Caki2 (cell line): Measurements from ENCODE around the gene EPB41L4B. TPM values are rescaled to one million over a fixed set of nuclear protein-coding genes. Genes with fewer than 3 reads are reported as not detected.

Experiments used
- DNase-seq: peaks from one replicate; pipeline ENCODE4 v3.0.0-alpha.2; 2015; ENCODE audit warnings: low read depth
- in situ Hi-C: cut with HindIII; loops from 2 replicates; pipeline ENCODE4 v1.10.0; 2016; ENCODE audit warnings: low sequenced_read_pairs, low pct_unique_long_range_greater_than_20kb, mixed read lengths
- total RNA-seq: library from RNA; depleted of rRNA; stranded (reverse); fragments of >200 nt; shearing (Covaris generic); gene quantifications from 2 replicates; pipeline ENCODE4 v1.2.3, GENCODE V29; 2014; ENCODE audit warnings: low replicate concordance

EPB41L4B gene
- total RNA-seq, 1 experiment from 2014 or later = 4.4 TPM

- DNase-seq = no peak
- in situ Hi-C loops = no loop called here
These were observed 126.8 kb downstream of the EPB41L4B start for GRCh38 chr9:109193974-109194556.

- in situ Hi-C loops = no loop called here
- DNase-seq = no peak
These were observed 128.0 kb downstream of the EPB41L4B start for GRCh38 chr9:109192732-109193361.

GRCh38 chr9:109191746-109192145 lies 129.1 kb downstream of the EPB41L4B start:
- in situ Hi-C loops = no loop called here
- DNase-seq = no peak

DNA sequence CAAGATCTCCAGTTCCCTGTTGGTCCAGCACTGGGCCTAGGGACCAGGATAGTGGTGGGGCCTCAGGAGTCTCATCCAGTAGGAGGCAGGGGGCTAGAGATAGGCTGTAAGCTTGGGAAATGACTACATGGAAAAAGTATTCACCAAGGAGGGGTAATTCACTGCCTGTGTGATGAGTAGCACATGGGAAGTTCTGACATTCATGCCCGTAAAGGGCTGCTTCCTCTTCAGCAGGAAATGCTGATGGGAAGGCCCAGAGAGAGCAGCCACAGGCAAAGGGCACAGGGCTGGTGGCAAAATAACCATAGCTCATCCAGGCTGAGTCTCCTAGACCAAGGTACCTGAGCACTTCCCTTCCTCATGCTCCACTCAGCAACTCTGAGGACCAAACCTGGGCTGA lies 130.7 kb downstream of the EPB41L4B start:
- in situ Hi-C loops = no loop called here
- DNase-seq = no peak

GRCh38 chr9:109186857-109187520 lies 133.9 kb downstream of the EPB41L4B start:
- in situ Hi-C loops = no loop called here
- no peak for DNase-seq

DNA sequence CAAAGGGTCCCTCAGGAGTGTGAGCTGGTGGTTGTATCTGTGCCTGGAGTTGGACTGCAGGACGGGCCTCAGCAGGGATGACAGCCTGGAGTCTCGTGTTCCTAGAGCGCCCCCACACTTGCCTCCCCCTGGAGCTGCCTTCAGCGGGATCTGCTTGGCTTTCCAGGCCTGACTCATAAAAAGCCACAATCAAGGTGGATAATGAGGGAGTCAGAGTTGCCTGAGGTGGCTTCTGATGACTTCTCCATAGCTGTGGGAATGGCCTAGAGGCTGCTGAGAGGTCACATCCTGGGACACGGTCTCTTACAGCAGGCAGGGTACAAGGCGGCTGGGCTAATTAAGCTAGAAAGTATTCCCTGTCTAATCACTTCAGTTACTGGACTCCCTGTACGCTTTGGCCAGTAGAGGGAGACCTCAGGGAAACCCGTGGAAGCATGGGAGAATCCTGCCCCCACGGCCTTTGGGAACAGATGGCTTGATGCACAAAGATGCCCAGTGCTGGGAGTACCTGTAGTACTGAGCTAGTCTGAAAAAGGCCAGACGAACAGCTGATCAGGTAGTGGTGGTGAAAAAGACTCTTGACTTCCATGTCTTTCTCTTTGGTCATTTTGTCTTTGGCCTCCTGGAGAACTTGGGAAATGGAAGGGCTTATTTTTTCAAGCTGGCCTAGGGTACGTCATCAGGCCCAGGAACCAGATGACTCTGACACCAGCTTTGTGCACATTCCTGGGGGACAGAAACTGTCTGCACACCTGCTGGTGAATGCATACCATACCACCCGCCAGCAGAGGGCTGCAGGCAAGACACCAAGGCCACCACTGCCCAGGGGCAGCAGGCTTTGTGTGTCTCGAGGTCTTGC lies 137.7 kb downstream of the EPB41L4B start:
- DNase-seq = peak; percentile 4
- in situ Hi-C loops = no loop called here

DNA sequence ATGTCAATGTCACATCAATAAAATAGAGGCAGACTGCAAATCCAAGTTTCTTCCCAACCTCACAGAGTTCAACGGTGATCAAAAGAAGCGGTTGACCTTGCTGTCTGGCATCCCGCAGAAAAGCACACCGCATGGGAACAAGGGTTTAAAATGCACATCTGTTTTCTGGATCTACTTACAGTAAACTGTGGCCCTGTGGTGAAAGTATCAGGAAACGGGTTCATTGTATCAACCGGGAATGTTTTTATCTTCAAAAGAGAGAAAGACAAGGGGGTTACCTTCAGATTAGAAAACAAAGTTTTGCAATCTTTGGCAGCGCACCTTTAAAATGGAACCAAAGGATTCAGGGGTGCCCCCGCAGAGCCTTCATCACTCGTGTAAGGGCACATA lies 138.3 kb downstream of the EPB41L4B start:
- in situ Hi-C loops = no loop called here
- DNase-seq = no peak

DNA sequence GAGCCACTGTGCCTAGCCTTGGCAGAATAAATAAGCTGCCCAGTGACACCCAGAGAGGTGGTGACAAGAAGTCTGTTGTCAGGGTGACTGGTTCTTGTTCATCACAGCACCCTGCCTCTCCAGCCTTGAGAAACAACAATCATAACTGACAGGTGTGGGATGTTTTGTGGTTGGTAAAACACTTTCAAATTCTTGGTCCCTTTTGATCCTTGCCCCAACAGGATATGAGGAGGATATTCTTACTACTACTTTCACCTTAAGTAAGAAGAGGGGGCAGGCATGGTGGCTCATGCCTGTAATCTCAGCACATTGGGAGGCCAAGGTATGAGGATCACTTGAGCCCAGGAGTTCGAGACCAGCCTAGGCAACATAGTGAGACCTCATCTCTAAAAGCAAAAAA lies 139.6 kb downstream of the EPB41L4B start:
- no peak for DNase-seq
- in situ Hi-C loops = no loop called here

DNA sequence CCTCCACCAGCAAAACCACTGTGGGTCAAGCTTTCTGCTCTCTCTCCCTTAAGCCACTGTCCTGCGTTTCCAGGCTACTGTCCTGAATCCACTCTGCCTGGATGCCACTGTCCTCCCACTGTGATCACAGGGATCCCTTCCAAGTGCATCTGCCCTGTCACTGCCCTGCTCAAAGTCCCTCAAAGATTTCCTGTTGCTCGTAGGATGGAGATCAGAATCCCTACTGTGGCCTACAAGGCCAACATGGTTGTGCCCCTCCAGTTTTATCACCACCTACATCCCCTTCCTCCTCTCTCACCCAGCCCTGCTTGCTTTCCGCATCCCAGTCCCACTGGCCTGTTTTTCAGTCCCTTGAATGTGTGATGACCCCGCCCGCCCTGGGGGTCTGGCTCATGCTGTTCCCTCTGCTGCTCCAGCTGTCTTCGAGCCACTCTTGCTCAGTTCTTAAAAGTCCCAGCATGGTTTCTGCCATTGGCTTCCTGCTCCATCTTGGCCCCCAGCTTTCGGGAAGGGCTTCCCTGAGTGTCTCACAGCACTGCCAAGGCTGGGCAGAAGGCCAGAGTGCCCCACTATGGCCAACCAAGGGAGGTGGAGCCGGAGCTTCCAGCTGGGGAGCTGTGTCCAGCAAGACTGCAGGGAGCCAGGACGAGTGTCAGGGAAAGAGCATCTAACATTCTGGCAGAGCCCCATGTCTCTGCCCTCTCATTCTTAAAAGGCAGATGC lies 140.9 kb downstream of the EPB41L4B start:
- in situ Hi-C loops = no loop called here
- no peak for DNase-seq

DNA sequence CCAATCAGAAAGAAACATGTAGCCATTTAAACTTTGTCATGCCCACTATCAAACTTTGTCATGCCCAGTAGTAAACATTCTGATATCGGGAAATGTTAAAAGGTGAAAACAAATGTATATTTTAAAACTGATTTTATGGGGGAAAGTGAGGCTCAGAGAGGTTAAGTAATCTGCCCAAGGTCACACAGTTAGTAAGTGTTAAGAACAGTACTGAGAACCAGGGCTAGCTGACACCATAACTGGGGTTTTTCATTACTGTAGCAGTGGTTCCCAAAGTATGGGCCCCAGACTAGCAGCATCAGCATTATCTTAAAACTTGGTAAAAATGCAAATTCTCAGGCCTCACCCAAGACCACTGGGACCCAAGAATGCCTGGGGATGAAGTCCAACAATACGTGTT lies 143.9 kb downstream of the EPB41L4B start:
- no peak for DNase-seq
- in situ Hi-C loops = no loop called here

- no peak for DNase-seq
- in situ Hi-C loops = no loop called here
These were observed 144.5 kb downstream of the EPB41L4B start for GRCh38 chr9:109176386-109176785.

- DNase-seq = no peak
- in situ Hi-C loops = no loop called here
These were observed 147.9 kb downstream of the EPB41L4B start for GRCh38 chr9:109172935-109173334.

- DNase-seq = no peak
- in situ Hi-C loops = no loop called here
These were observed 148.9 kb downstream of the EPB41L4B start for GRCh38 chr9:109171926-109172325.

DNA sequence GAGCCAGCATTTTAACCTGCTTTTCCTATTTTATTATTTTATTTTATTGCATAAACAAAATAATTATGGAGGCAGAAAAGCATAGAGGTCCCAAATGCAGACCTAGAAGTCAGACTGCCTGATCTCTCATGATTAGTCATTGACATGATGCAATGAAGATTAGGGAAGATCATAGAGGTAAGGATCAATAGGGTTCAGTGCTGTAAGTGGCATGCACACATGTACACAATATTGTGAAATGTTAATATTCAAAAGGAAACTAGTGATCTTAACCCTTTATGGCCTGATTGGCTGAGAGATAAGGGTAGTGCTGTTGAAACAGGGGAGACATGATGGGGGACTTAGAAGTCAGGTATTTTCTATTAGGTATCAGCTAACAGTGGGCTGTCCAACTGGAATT lies 152.7 kb downstream of the EPB41L4B start:
- in situ Hi-C loops = no loop called here
- DNase-seq = no peak

DNA sequence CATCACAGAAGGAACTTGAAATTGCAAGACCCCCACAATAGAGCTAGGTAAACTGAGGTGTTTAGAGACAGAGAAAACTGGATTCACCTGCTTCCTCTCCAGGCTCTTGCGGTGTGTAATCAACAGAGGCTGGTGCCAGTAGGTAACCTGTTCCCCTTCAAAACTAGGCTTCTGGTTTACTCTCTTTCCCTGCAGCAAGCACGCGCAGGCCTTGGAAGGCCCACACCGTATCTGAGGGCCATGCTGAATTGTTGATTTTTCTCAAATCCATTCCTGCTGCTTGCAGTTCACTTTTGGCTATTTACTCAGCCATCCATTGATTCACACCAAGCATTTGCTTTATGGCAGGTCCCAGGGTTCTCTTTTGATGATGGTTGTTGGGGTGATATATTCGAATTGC lies 153.1 kb downstream of the EPB41L4B start:
- in situ Hi-C loops = no loop called here
- no peak for DNase-seq

DNA sequence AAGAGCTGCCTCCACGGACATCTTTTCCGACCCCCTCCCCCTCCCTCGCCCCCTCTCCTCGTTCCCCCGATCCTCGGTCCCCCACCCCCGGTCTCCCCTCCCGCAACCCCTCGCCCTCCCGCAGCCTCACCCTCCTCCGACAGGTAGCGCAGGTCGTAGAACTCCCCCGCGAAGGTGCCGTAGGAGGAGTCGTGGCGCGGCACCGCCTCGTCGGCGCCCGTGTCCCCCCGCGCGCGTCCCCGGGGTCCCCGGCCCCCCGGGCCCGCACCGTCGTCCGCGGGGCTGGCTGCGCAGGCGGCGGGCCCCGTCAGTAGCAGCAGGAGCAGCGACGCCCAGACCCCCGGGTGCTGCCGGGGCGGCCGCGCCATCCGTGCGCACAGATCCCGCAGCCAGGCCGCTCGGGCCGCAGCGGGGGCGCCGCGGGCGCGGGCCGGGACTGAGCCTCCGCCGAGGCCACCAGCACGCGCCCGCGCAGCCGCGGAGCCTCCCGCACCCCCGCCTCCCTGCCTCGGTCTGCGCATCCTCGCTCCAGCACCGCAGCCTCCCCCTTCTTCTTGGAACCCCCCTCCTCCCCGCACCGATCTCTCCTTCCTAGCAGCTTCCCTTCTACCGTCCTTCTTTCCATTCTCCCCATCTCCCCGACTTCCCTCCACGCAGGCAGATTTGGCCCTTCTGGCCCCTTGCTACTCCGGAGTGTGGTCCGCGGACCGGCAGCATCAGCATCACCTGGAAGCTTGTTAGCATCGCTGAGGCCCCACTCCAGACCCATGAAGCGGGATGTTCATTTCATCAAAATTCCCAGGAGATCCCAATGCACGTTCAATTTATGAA lies 153.9 kb downstream of the EPB41L4B start, which contains the start of gene FRRS1L:
FRRS1L (minus strand) TSS at position 479 of the 831 bp plus-strand sequence; CDS start at position 368, 111 bp downstream.
- in situ Hi-C loops = no loop called here

GRCh38 chr9:109166171-109166770 lies 154.6 kb downstream of the EPB41L4B start:
- in situ Hi-C loops = no loop called here

More for the DNA sequence above, 153.9 kb downstream of the EPB41L4B start, which contains the start of gene FRRS1L:
- no peak for DNase-seq

More at GRCh38 chr9:109166171-109166770, 154.6 kb downstream of the EPB41L4B start:
- DNase-seq = no peak
